ENCODE measurements around the gene COMMD4. TPM values are rescaled to one million over a fixed set of nuclear protein-coding genes. Genes with fewer than 3 reads are reported as not detected.
"Not testable (repeated sequence)": the region's sequence is repeated elsewhere in the genome, so short reads cannot be mapped to it uniquely, and the experiment has no call there.

The COMMD4 gene
- total and polyA plus RNA-seq, 2 donors (not counting 1 experiment from before 2014, with no cell fraction given), result 65.9 to 74.9 TPM

DNA sequence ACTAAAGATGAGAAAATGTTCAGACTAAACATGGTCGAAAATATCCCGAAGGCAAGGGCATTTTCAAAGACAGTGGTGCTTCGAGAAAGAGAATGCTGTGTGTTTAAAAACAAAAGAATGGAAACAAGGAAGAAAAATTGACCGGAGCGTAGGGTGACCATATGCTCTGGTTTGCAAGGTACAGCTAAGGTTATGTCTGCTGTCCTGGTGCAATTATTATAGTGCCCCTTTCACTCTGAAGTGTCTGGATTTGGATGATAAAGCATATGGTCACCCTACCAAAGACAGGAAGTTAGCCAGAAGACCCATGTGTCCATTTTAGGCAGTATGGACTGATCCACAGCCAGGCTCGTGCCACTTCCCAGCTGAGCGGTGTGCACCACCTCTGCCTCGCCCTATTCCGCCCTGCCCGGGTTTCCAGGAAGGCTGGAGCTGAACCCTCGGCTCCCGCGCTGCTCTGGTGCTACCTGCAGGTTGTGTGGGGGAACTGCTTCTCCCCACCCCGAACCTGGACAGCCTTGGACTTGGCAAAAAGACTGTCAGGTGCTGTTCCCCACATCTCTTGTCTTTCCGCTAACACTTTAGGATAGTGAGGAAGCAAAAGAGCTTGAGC lies 28.0 kb upstream of the COMMD4 start:
- no peaks in the 10 kb centered on the region for H4K20me1 ChIP-seq (ENCODE audit: control insufficient read depth, extremely low read depth, insufficient read depth, low read length)
- no peak overlapping the region for H3K4me3 ChIP-seq (replicated peaks in 1 of 4; ENCODE audit: control extremely low read depth in 1 of 4, insufficient read depth in 1 of 4, low read depth in 3 of 4, low read length in 4 of 4)
- H3K79me2 ChIP-seq (ENCODE audit: control insufficient read depth, insufficient read depth, low read length), result no peaks in the 10 kb centered on the region
- no peak for DNase-seq (ENCODE audit: low read depth in 2 of 2)
- H3K36me3 ChIP-seq (ENCODE audit: control insufficient read depth, insufficient read depth, low read length), result no peaks in the 10 kb centered on the region
- H3K9me3 ChIP-seq (ENCODE audit: control insufficient read depth, insufficient read depth, low read depth, low read length), result no peaks in the 10 kb centered on the region
- no peak overlapping the region for H2AFZ ChIP-seq (ENCODE audit: low read length)
- no peak overlapping the region for H3K4me2 ChIP-seq (ENCODE audit: extremely low read depth, insufficient read depth, low read length)
- TF ChIP-seq CTCF (conservative IDR thresholded peaks at IDR 0.05 in 1 of 2, IDR thresholded peaks at IDR 0.05 in 1 of 2; ENCODE audit: low read depth in 1 of 2, low read length in 2 of 2), result peak in 1 of 2 donors; percentile 22
- TF ChIP-seq EZH2 (IDR thresholded peaks at IDR 0.05; ENCODE audit: low read length, missing control alignments), result no peak
- no peaks in the 10 kb centered on the region for H3K4me1 ChIP-seq (ENCODE audit: control insufficient read depth, extremely low read depth, insufficient read depth, low read length)
- peaks cover 19% of the 10 kb centered on the region for H3K27me3 ChIP-seq (ENCODE audit: control insufficient read depth, insufficient read depth, low read length)
- no peak overlapping the region for H3K9ac ChIP-seq (ENCODE audit: insufficient read depth, low read length)
- H3K27ac ChIP-seq (ENCODE audit: insufficient read depth, low read length), result no peak overlapping the region

- Histone ChIP-seq H3K4me2 (ENCODE audit: extremely low read depth, insufficient read depth, low read length) (no peak overlapping the region), H3K4me1 (ENCODE audit: control insufficient read depth, extremely low read depth, insufficient read depth, low read length) (no peaks in the 10 kb centered on the region), H4K20me1 (ENCODE audit: control insufficient read depth, extremely low read depth, insufficient read depth, low read length) (no peaks in the 10 kb centered on the region), H3K36me3 (ENCODE audit: control insufficient read depth, insufficient read depth, low read length) (no peaks in the 10 kb centered on the region), H3K9me3 (ENCODE audit: control insufficient read depth, insufficient read depth, low read depth, low read length) (no peaks in the 10 kb centered on the region), H3K27ac (ENCODE audit: insufficient read depth, low read length) (no peak overlapping the region), H3K4me3 (replicated peaks in 1 of 4; ENCODE audit: control extremely low read depth in 1 of 4, insufficient read depth in 1 of 4, low read depth in 3 of 4, low read length in 4 of 4) (no peak overlapping the region), H3K9ac (ENCODE audit: insufficient read depth, low read length) (no peak overlapping the region), H2AFZ (ENCODE audit: low read length) (no peak overlapping the region), H3K27me3 (ENCODE audit: control insufficient read depth, insufficient read depth, low read length) (peaks cover 15% of the 10 kb centered on the region), H3K79me2 (ENCODE audit: control insufficient read depth, insufficient read depth, low read length) (no peaks in the 10 kb centered on the region)
- DNase-seq (ENCODE audit: low read depth in 2 of 2), result peak in 1 of 2 donors; percentile 15
- no peak for TF ChIP-seq CTCF (conservative IDR thresholded peaks at IDR 0.05 in 1 of 2, IDR thresholded peaks at IDR 0.05 in 1 of 2; ENCODE audit: low read depth in 1 of 2, low read length in 2 of 2)
- TF ChIP-seq EZH2 (IDR thresholded peaks at IDR 0.05; ENCODE audit: low read length, missing control alignments), result no peak
These were observed 26.2 kb upstream of the COMMD4 start for GRCh38 chr15:75309711-75310110.

GRCh38 chr15:75312548-75312947 lies 23.3 kb upstream of the COMMD4 start:
- peaks cover 15% of the 10 kb centered on the region for H3K27me3 ChIP-seq (ENCODE audit: control insufficient read depth, insufficient read depth, low read length)
- H3K79me2 ChIP-seq (ENCODE audit: control insufficient read depth, insufficient read depth, low read length); H2AFZ ChIP-seq (ENCODE audit: low read length); H3K4me2 ChIP-seq (ENCODE audit: extremely low read depth, insufficient read depth, low read length); H3K9ac ChIP-seq (ENCODE audit: insufficient read depth, low read length); H3K4me1 ChIP-seq (ENCODE audit: control insufficient read depth, extremely low read depth, insufficient read depth, low read length); H3K36me3 ChIP-seq (ENCODE audit: control insufficient read depth, insufficient read depth, low read length); H3K4me3 ChIP-seq (replicated peaks in 1 of 4; ENCODE audit: control extremely low read depth in 1 of 4, insufficient read depth in 1 of 4, low read depth in 3 of 4, low read length in 4 of 4); H3K27ac ChIP-seq (ENCODE audit: insufficient read depth, low read length); H4K20me1 ChIP-seq (ENCODE audit: control insufficient read depth, extremely low read depth, insufficient read depth, low read length); H3K9me3 ChIP-seq (ENCODE audit: control insufficient read depth, insufficient read depth, low read depth, low read length): not testable (repeated sequence)
- DNase-seq (ENCODE audit: low read depth in 2 of 2), result peak; percentile 31 to 51

Data from fibroblast of lung (primary cell).